ENCODE data around the gene LCAT. TPM values are rescaled to one million over a fixed set of nuclear protein-coding genes. Genes with fewer than 3 reads are reported as not detected.

The LCAT gene
- polyA plus RNA-seq, 1 of the 3 experiments (the other 2 are of a cell fraction) = 11.1 TPM

- H2AFZ ChIP-seq (ENCODE audit: low read depth) = no peak overlapping the region
- 98% methylated on average over 5 of the region's 5 CpGs for WGBS (ENCODE audit: low lambda C conversion rate)
- no peaks in the 10 kb centered on the region for H3K36me3 ChIP-seq (replicated peaks in 1 of 2; ENCODE audit: control insufficient read depth in 1 of 2, insufficient read depth in 2 of 2, low read length in 1 of 2)
- no peak overlapping the region for H3K4me3 ChIP-seq (ENCODE audit: low read depth in 2 of 2, low read length in 1 of 2)
- H3K4me1 ChIP-seq (ENCODE audit: control insufficient read depth in 1 of 2, insufficient read depth in 2 of 2, low read depth in 1 of 2, low read length in 1 of 2) = no peaks in the 10 kb centered on the region
- H3K27ac ChIP-seq (ENCODE audit: low read depth in 2 of 2, low read length in 1 of 2) = no peak overlapping the region
- peaks cover 12% of the 10 kb centered on the region for H4K20me1 ChIP-seq (ENCODE audit: insufficient read depth)
- CTCF ChIA-PET = interaction anchor here (2.5 kb wide), 1 partner anchor 18 kb away, joined by 10 read pairs; no protein-coding TSS in a partner anchor
- no peaks in the 10 kb centered on the region for H3K9me2 ChIP-seq
- POLR2A ChIA-PET = no interaction called here
- no peak overlapping the region for H3K4me2 ChIP-seq
- DNase-seq = no peak
- no peaks in the 10 kb centered on the region for H3F3A ChIP-seq (replicated peaks; ENCODE audit: insufficient read depth)
- TF ChIP-seq ZBTB33 (IDR thresholded peaks at IDR 0.05; ENCODE audit: borderline replicate concordance, low read depth) = no peak
- no peak for TF ChIP-seq FOXM1 (IDR thresholded peaks at IDR 0.05; ENCODE audit: low read depth)
- TF ChIP-seq RAD21 (IDR thresholded peaks at IDR 0.05; ENCODE audit: low read length) = no peak
- no peak for TF ChIP-seq TAF1 (IDR thresholded peaks at IDR 0.05; ENCODE audit: borderline replicate concordance, low read depth, low read length)
- TF ChIP-seq CTCF (IDR thresholded peaks at IDR 0.05) = no peak
- TF ChIP-seq EZH2phosphoT487 (IDR thresholded peaks at IDR 0.05; ENCODE audit: borderline replicate concordance, low read depth) = no peak
- TF ChIP-seq CHD2 (IDR thresholded peaks at IDR 0.05; ENCODE audit: low read length, partially characterized antibody) = no peak
- no peak for TF ChIP-seq FOSL2 (IDR thresholded peaks at IDR 0.05; ENCODE audit: borderline replicate concordance, low read depth)
- no peak for TF ChIP-seq POLR2AphosphoS5 (IDR thresholded peaks at IDR 0.05; ENCODE audit: low read depth, low read length)
- TF ChIP-seq RFX5 (IDR thresholded peaks at IDR 0.05; ENCODE audit: low read length) = no peak
- no peak for TF ChIP-seq EP300 (IDR thresholded peaks at IDR 0.05; ENCODE audit: borderline replicate concordance in 1 of 2, low read depth in 1 of 2, low read length in 1 of 2)
- TF ChIP-seq GATA2 (CRISPR knock-in tag; IDR thresholded peaks at IDR 0.05) = no peak
- no peak overlapping the region for H3K9ac ChIP-seq
- peaks cover 53% of the 10 kb centered on the region for H3K79me2 ChIP-seq (ENCODE audit: insufficient read depth)
- H3K27me3 ChIP-seq (ENCODE audit: insufficient read depth) = no peaks in the 10 kb centered on the region
- no peaks in the 10 kb centered on the region for H3K9me3 ChIP-seq
Observed at GRCh38 chr16:67901734-67902133, 42.2 kb downstream of the LCAT start.

- DNase-seq = no peak
- Histone ChIP-seq H3K36me3 (replicated peaks in 1 of 2; ENCODE audit: control insufficient read depth in 1 of 2, insufficient read depth in 2 of 2, low read length in 1 of 2) (no peaks in the 10 kb centered on the region), H3K4me1 (ENCODE audit: control insufficient read depth in 1 of 2, insufficient read depth in 2 of 2, low read depth in 1 of 2, low read length in 1 of 2) (peaks cover 10 to 11% of the 10 kb centered on the region in 2 experiments; a peak in 2 of 4 replicates), H3K4me3 (ENCODE audit: low read depth in 2 of 2, low read length in 1 of 2) (no peak overlapping the region), H3F3A (replicated peaks; ENCODE audit: insufficient read depth) (no peaks in the 10 kb centered on the region), H3K4me2 (no peak overlapping the region), H3K27ac (ENCODE audit: low read depth in 2 of 2, low read length in 1 of 2) (no peak overlapping the region), H3K9me2 (no peaks in the 10 kb centered on the region), H4K20me1 (ENCODE audit: insufficient read depth) (peaks cover 12% of the 10 kb centered on the region), H3K79me2 (ENCODE audit: insufficient read depth) (peaks cover 88% of the 10 kb centered on the region), H3K9ac (no peak overlapping the region), H3K9me3 (no peaks in the 10 kb centered on the region), H3K27me3 (ENCODE audit: insufficient read depth) (no peaks in the 10 kb centered on the region), H2AFZ (ENCODE audit: low read depth) (no peak overlapping the region)
- ChIA-PET CTCF (interaction anchor here (1.0 to 2.5 kb wide), 5 partner anchors 11 to 31 kb away, joined by 4 to 10 read pairs (median 6); no protein-coding TSS in a partner anchor), POLR2A (no interaction called here)
- WGBS (ENCODE audit: low lambda C conversion rate) = 94% methylated on average over 3 of the region's 3 CpGs
- no peak for TF ChIP-seq RCOR1 (IDR thresholded peaks at IDR 0.05; ENCODE audit: low read length)
- no peak for TF ChIP-seq ELF1 (IDR thresholded peaks at IDR 0.05)
- TF ChIP-seq FOXM1 (IDR thresholded peaks at IDR 0.05; ENCODE audit: low read depth) = no peak
- TF ChIP-seq TCF12 (IDR thresholded peaks at IDR 0.05) = no peak
- TF ChIP-seq SMC3 (IDR thresholded peaks at IDR 0.05; ENCODE audit: low read depth, low read length) = no peak
- no peak for TF ChIP-seq REST (IDR thresholded peaks at IDR 0.05; ENCODE audit: low read depth, low read length)
- TF ChIP-seq PBX3 (IDR thresholded peaks at IDR 0.05) = no peak
- TF ChIP-seq RAD21 (IDR thresholded peaks at IDR 0.05; ENCODE audit: low read length) = no peak
Observed at GRCh38 chr16:67897231-67897630, 46.7 kb downstream of the LCAT start.

Data from SK-N-SH (cell line).